GM23338 (cell line): ENCODE results near the gene TAF4.

Source experiments
- CTCF ChIP-seq, 2 experiments: fragments of 200-600 bp in 1 of 2; sonication (generic) in 1 of 2; conservative IDR thresholded peaks; 2 replicates each; pipeline versions ENCODE4 v1.5.1 to v1.6.1; 2016 to 2017; ENCODE audit warnings: antibody characterized with exemption in 2 of 2, low read depth in 2 of 2, mild to moderate bottlenecking in 2 of 2, moderate library complexity in 1 of 2
- EZH2 ChIP-seq: fragments of 200-600 bp; sonication (generic); IDR thresholded peaks from one replicate; pipeline ENCODE4 v1.8.0; 2017; ENCODE audit warnings: antibody characterized with exemption, mild to moderate bottlenecking, low read depth; ENCODE audit not compliant: unreplicated experiment

- TF ChIP-seq CTCF (conservative IDR thresholded peaks at IDR 0.05; ENCODE audit: low read depth in 2 of 2) (no peak), EZH2 (no peak)
Measured at GRCh38 chr20:61976644-61977418, 88.8 kb downstream of the TAF4 start.
